Measurements from ENCODE around the gene INPP4A. TPM values are rescaled to one million over a fixed set of nuclear protein-coding genes. Genes with fewer than 3 reads are reported as not detected.

Gene INPP4A
- total and polyA plus RNA-seq, 2 of the 13 experiments (the other 11 are each of a cell fraction or from before 2014, with no cell fraction given): 10.1 to 10.9 TPM

GRCh38 chr2:98572211-98572610 lies 127.6 kb downstream of the INPP4A start:
- no peaks in the 10 kb centered on the region for H3K27me3 ChIP-seq (ENCODE audit: control insufficient read depth in 1 of 2, insufficient read depth in 2 of 2, low read length in 2 of 2)
- ChIA-PET POLR2A (no interaction called here), CTCF (ENCODE audit: low intra/inter-chr PET ratio, low total read pairs) (no interaction called here)
- intact Hi-C loops (cut with micrococcal nuclease; ENCODE audit: unreplicated experiment): no loop called here
- DNase-seq (ENCODE audit: low spot score): no peak
- 89% methylated on average over 5 of the region's 5 CpGs for WGBS (ENCODE audit: low lambda C conversion rate)
- H3K4me2 ChIP-seq (ENCODE audit: low read depth, low read length): no peak overlapping the region
- peaks cover 2 to 24% of the 10 kb centered on the region in 2 experiments; a peak in 4 of 5 replicates for H3K36me3 ChIP-seq (replicated peaks in 1 of 2; ENCODE audit: control insufficient read depth in 1 of 2, insufficient read depth in 2 of 2, low read length in 2 of 2)
- H4K20me1 ChIP-seq (ENCODE audit: insufficient read depth, low read length): no peaks in the 10 kb centered on the region
- BruUV-seq (replicated peaks): no TSS peak
- TF ChIP-seq ZNF710 (CRISPR knock-in tag; IDR thresholded peaks at IDR 0.05; ENCODE audit: borderline replicate concordance): no peak
- TF ChIP-seq ZNF589 (CRISPR knock-in tag; conservative IDR thresholded peaks at IDR 0.05): no peak
- no peak for TF ChIP-seq GATA4 (IDR thresholded peaks at IDR 0.05; ENCODE audit: borderline replicate concordance, low read depth)
- TF ChIP-seq KLF13 (CRISPR knock-in tag; IDR thresholded peaks at IDR 0.05): no peak
- TF ChIP-seq JDP2 (CRISPR knock-in tag; IDR thresholded peaks at IDR 0.05; ENCODE audit: borderline replicate concordance): no peak
- TF ChIP-seq CENPBD1 (CRISPR knock-in tag; IDR thresholded peaks at IDR 0.05; ENCODE audit: borderline replicate concordance, low read depth): no peak
- TF ChIP-seq MXI1 (IDR thresholded peaks at IDR 0.05; ENCODE audit: borderline replicate concordance, low read depth, low read length): no peak
- no peak for TF ChIP-seq ZNF24 (IDR thresholded peaks at IDR 0.05)
- no peak for TF ChIP-seq ZNF451 (CRISPR knock-in tag; IDR thresholded peaks at IDR 0.05)
- TF ChIP-seq PCBP2 (optimal IDR thresholded peaks at IDR 0.05; ENCODE audit: low read depth, low read length, poor library complexity, severe bottlenecking): no peak
- TF ChIP-seq ZNF782 (CRISPR knock-in tag; IDR thresholded peaks at IDR 0.05; ENCODE audit: borderline replicate concordance): no peak
- TF ChIP-seq ADNP (CRISPR knock-in tag; IDR thresholded peaks at IDR 0.05): no peak
- no peak for TF ChIP-seq ZNF562 (CRISPR knock-in tag; IDR thresholded peaks at IDR 0.05; ENCODE audit: borderline replicate concordance)
- no peak for TF ChIP-seq HOXA5 (CRISPR knock-in tag; IDR thresholded peaks at IDR 0.05)
- no peak for TF ChIP-seq DNMT1 (CRISPR knock-in tag; IDR thresholded peaks at IDR 0.05)
- no peak overlapping the region for H2AFZ ChIP-seq (ENCODE audit: low read length)
- no peak overlapping the region for H3K27ac ChIP-seq (ENCODE audit: extremely low read length, insufficient read depth, low read length)
- no peak for FAIRE-seq
- H3K79me2 ChIP-seq (ENCODE audit: insufficient read depth, low read length): no peaks in the 10 kb centered on the region
- H3K9me3 ChIP-seq (ENCODE audit: low read length): no peaks in the 10 kb centered on the region
- no peak overlapping the region for H3K4me3 ChIP-seq (replicated peaks in 1 of 3; ENCODE audit: insufficient read depth in 1 of 3, low read depth in 2 of 3, low read length in 3 of 3)
- no peak overlapping the region for H3K9ac ChIP-seq (ENCODE audit: insufficient read depth, low read depth, low read length)
- no peaks in the 10 kb centered on the region for H3K4me1 ChIP-seq (ENCODE audit: insufficient read depth, low read length)
- in situ Hi-C loops (cut with HindIII; ENCODE audit: extremely low pct_ligation_motif_present, low pct_unique_long_range_greater_than_20kb): no loop called here
- no peak for ATAC-seq
